Suprapubic skin (tissue), 4 donors: ENCODE data around the gene SPARCL1.

ENCODE experiments used
- CTCF ChIP-seq, 2 donors: fragments of 200-600 bp in 1 of 2; fragments of 450-650 bp in 1 of 2; sonication (generic) in 1 of 2; IDR thresholded peaks; one replicate each; pipeline ENCODE4 v1.5.1; 2016 to 2019; ENCODE audit warnings: antibody characterized with exemption in 2 of 2, mild to moderate bottlenecking in 1 of 2, moderate library complexity in 1 of 2
- POLR2A ChIP-seq, 2 donors: fragments of 450-650 bp; IDR thresholded peaks; one replicate each; pipeline ENCODE4 v1.6.1; 2017; ENCODE audit warnings: antibody characterized with exemption in 2 of 2, mild to moderate bottlenecking in 2 of 2, moderate library complexity in 2 of 2
- POLR2AphosphoS5 ChIP-seq, 3 donors: sonication (generic); formaldehyde crosslinking; IDR thresholded peaks; one replicate each; pipeline ENCODE4 v1.6.1; 2017; ENCODE audit warnings: antibody characterized with exemption in 3 of 3

- TF ChIP-seq CTCF (IDR thresholded peaks at IDR 0.05) (no peak), POLR2A (IDR thresholded peaks at IDR 0.05) (no peak), POLR2AphosphoS5 (IDR thresholded peaks at IDR 0.05) (no peak)
Measured at GRCh38 chr4:87570290-87570805, 41.2 kb upstream of the SPARCL1 start.
